HG03565 (cell line): Measurements from ENCODE around the gene EPGN.

Experiments used
- ATAC-seq: cut with Tn5 transposase; IDR thresholded peaks from one replicate; pipeline ENCODE4 v1.9.1; 2021; ENCODE audit warnings: mild to moderate bottlenecking, moderate library complexity; ENCODE audit not compliant: unreplicated experiment

Gene EPGN

GRCh38 chr4:74307170-74307569 is 1.1 kb upstream of the EPGN start:
- no peak for ATAC-seq

GRCh38 chr4:74309223-74309622 is 953 bp downstream of the EPGN start:
- ATAC-seq, result no peak

- peak; percentile 40 for ATAC-seq
Measured at GRCh38 chr4:74311696-74312313, 3.5 kb downstream of the EPGN start.

GRCh38 chr4:74314329-74314728 is 6.1 kb downstream of the EPGN start:
- no peak for ATAC-seq

GRCh38 chr4:74314944-74315343 is 6.7 kb downstream of the EPGN start:
- no peak for ATAC-seq

GRCh38 chr4:74315376-74315775 is 7.1 kb downstream of the EPGN start:
- no peak for ATAC-seq

- no peak for ATAC-seq
Measured at GRCh38 chr4:74316397-74316796, 8.1 kb downstream of the EPGN start.

GRCh38 chr4:74317616-74318246 is 9.5 kb downstream of the EPGN start:
- ATAC-seq, result no peak

- no peak for ATAC-seq
Measured at GRCh38 chr4:74318276-74318675, 10.0 kb downstream of the EPGN start.

GRCh38 chr4:74319470-74319869 is 11.2 kb downstream of the EPGN start:
- no peak for ATAC-seq

- peak; percentile 50 for ATAC-seq
Measured at GRCh38 chr4:74320559-74321118, 12.4 kb downstream of the EPGN start.

GRCh38 chr4:74322301-74322700 is 14.0 kb downstream of the EPGN start:
- no peak for ATAC-seq

GRCh38 chr4:74323663-74324062 is 15.4 kb downstream of the EPGN start:
- ATAC-seq, result no peak

- no peak for ATAC-seq
Measured at GRCh38 chr4:74324262-74324661, 16.0 kb downstream of the EPGN start.

- no peak for ATAC-seq
Measured at GRCh38 chr4:74325886-74326285, 17.6 kb downstream of the EPGN start.

GRCh38 chr4:74327762-74328161 is 19.5 kb downstream of the EPGN start:
- no peak for ATAC-seq

- ATAC-seq, result no peak
Measured at GRCh38 chr4:74328501-74328900, 20.2 kb downstream of the EPGN start.

GRCh38 chr4:74329307-74329706 is 21.0 kb downstream of the EPGN start:
- no peak for ATAC-seq

GRCh38 chr4:74330295-74330750 is 22.1 kb downstream of the EPGN start:
- ATAC-seq, result no peak

- ATAC-seq, result no peak
Measured at GRCh38 chr4:74331252-74331651, 23.0 kb downstream of the EPGN start.

- no peak for ATAC-seq
Measured at GRCh38 chr4:74331944-74332343, 23.7 kb downstream of the EPGN start.

GRCh38 chr4:74334636-74335035 is 26.4 kb downstream of the EPGN start:
- ATAC-seq, result no peak
